Esophagus muscularis mucosa (tissue), 4 donors: Measurements from ENCODE around the gene NKX3-2. TPM values are rescaled to one million over a fixed set of nuclear protein-coding genes. Genes with fewer than 3 reads are reported as not detected.

Source experiments
- DNase-seq: peaks from one replicate; pipeline ENCODE4 v3.0.0-alpha.2; 2017; ENCODE audit errors: extremely low spot score
- H3K27ac ChIP-seq, 4 donors: fragments of 200-600 bp; sonication (generic); replicated peaks in 1 of 4; 1 replicate in 3 of 4; 2 replicates in 1 of 4; pipeline ENCODE4 v1.5.1; 2016 to 2019; ENCODE audit warnings: mild to moderate bottlenecking in 1 of 4
- H3K27me3 ChIP-seq, 4 donors: fragments of 200-600 bp; sonication (generic); one replicate each; pipeline versions ENCODE4 v1.5.1 to v1.6.0; 2016 to 2019
- H3K36me3 ChIP-seq, 4 donors: fragments of 200-600 bp; sonication (generic); one replicate each; pipeline ENCODE4 v1.5.1; 2016 to 2019
- H3K4me1 ChIP-seq, 4 donors: fragments of 200-600 bp; sonication (generic); one replicate each; pipeline ENCODE4 v1.5.1; 2016 to 2019
- H3K4me3 ChIP-seq, 4 donors: fragments of 200-600 bp; sonication (generic); 1 replicate in 2 of 4; 2 replicates in 2 of 4; pipeline ENCODE4 v1.5.1; 2016 to 2019; ENCODE audit warnings: mild to moderate bottlenecking in 4 of 4, moderate library complexity in 1 of 4
- H3K9me3 ChIP-seq, 4 donors: fragments of 200-600 bp; sonication (generic); 1 replicate in 3 of 4; 2 replicates in 1 of 4; pipeline ENCODE4 v1.5.1; 2016 to 2019
- CTCF ChIP-seq, 3 experiments: fragments of 200-600 bp in 2 of 3; fragments of 450-650 bp in 1 of 3; sonication (generic) in 2 of 3; IDR thresholded peaks; one replicate each; pipeline ENCODE4 v1.5.1; 2017 to 2019; ENCODE audit warnings: antibody characterized with exemption in 3 of 3, mild to moderate bottlenecking in 2 of 3, moderate library complexity in 1 of 3
- EP300 ChIP-seq: sonication (generic); formaldehyde crosslinking; IDR thresholded peaks from one replicate; pipeline ENCODE4 v1.6.1; 2017; ENCODE audit warnings: antibody characterized with exemption
- POLR2A ChIP-seq: fragments of 450-650 bp; IDR thresholded peaks from one replicate; pipeline ENCODE4 v1.6.1; 2017; ENCODE audit warnings: antibody characterized with exemption, moderate library complexity, mild to moderate bottlenecking, low read depth
- POLR2AphosphoS5 ChIP-seq, 2 donors: sonication (generic); formaldehyde crosslinking; IDR thresholded peaks; one replicate each; pipeline ENCODE4 v1.6.1; 2017; ENCODE audit warnings: antibody characterized with exemption in 2 of 2
- WGBS: methylation state at CpG from one replicate; pipeline ENCODE4 v1.1.5; 2018; 5-methylcytosine and 5-hydroxymethylcytosine counted together
- intact Hi-C: fragments of 100-400 bp; cut with DNase I; formaldehyde crosslinking; loops from one replicate; pipeline ENCODE4 v1.15.1; 2023
- total RNA-seq, 4 donors: library from RNA; depleted of rRNA; stranded (reverse); fragments of >200 nt; gene quantifications; one replicate each; pipeline versions ENCODE4 v1.1.0 to v1.2.1, GENCODE V29; 2016

The NKX3-2 gene
- total RNA-seq, 4 donors from 2014 or later: 1.2 to 7.0 (median 4.7) TPM

- Histone ChIP-seq H3K27me3 (peaks cover 0 to 6% (median 0%) of the 10 kb centered on the region in 4 donors), H3K4me1 (no peaks in the 10 kb centered on the region), H3K27ac (no peak overlapping the region), H3K9me3 (no peaks in the 10 kb centered on the region), H3K4me3 (no peak overlapping the region), H3K36me3 (no peaks in the 10 kb centered on the region)
- TF ChIP-seq POLR2A: no peak
- no peak for TF ChIP-seq EP300
- no peak for TF ChIP-seq POLR2AphosphoS5 (IDR thresholded peaks at IDR 0.05)
- no peak for TF ChIP-seq CTCF (IDR thresholded peaks at IDR 0.05)
- intact Hi-C loops: no loop called here
- 97% methylated on average over 5 of the region's 5 CpGs for WGBS
- no peak for DNase-seq
Measured at GRCh38 chr4:13504374-13504773, 39.9 kb downstream of the NKX3-2 start.

GRCh38 chr4:13498469-13498868, 45.8 kb downstream of the NKX3-2 start:
- TF ChIP-seq POLR2AphosphoS5 (IDR thresholded peaks at IDR 0.05) (no peak), CTCF (IDR thresholded peaks at IDR 0.05) (no peak), POLR2A (no peak)
- peaks cover 0 to 6% (median 0%) of the 10 kb centered on the region in 4 donors for H3K27me3 ChIP-seq
- H3K4me1 ChIP-seq: no peaks in the 10 kb centered on the region
- no peak for DNase-seq
- WGBS: 81% methylated on average over 1 of the region's 1 CpG
- intact Hi-C loops: no loop called here
- no peaks in the 10 kb centered on the region for H3K36me3 ChIP-seq
- no peak overlapping the region for H3K27ac ChIP-seq
- no peaks in the 10 kb centered on the region for H3K9me3 ChIP-seq
- no peak overlapping the region for H3K4me3 ChIP-seq

- Histone ChIP-seq H3K4me1 (no peaks in the 10 kb centered on the region), H3K9me3 (no peaks in the 10 kb centered on the region), H3K36me3 (no peaks in the 10 kb centered on the region), H3K27ac (no peak overlapping the region), H3K27me3 (peaks cover 0 to 6% (median 0%) of the 10 kb centered on the region in 4 donors), H3K4me3 (no peak overlapping the region)
- no peak for DNase-seq
- no peak for TF ChIP-seq POLR2AphosphoS5 (IDR thresholded peaks at IDR 0.05)
- WGBS: 57% methylated on average over 2 of the region's 2 CpGs
- intact Hi-C loops: no loop called here
Measured at GRCh38 chr4:13496605-13497004, 47.7 kb downstream of the NKX3-2 start.

GRCh38 chr4:13495753-13496152, 48.6 kb downstream of the NKX3-2 start:
- no peaks in the 10 kb centered on the region for H3K27me3 ChIP-seq
- WGBS: 80% methylated on average over 1 of the region's 1 CpG
- H3K4me3 ChIP-seq: no peak overlapping the region
- TF ChIP-seq CTCF (IDR thresholded peaks at IDR 0.05): no peak
- no peak for TF ChIP-seq POLR2A
- TF ChIP-seq POLR2AphosphoS5 (IDR thresholded peaks at IDR 0.05): no peak
- TF ChIP-seq EP300: no peak
- H3K27ac ChIP-seq: no peak overlapping the region
- DNase-seq: no peak
- no peaks in the 10 kb centered on the region for H3K4me1 ChIP-seq
- no peaks in the 10 kb centered on the region for H3K36me3 ChIP-seq
- intact Hi-C loops: no loop called here
- no peaks in the 10 kb centered on the region for H3K9me3 ChIP-seq

- H3K9me3 ChIP-seq: no peaks in the 10 kb centered on the region
- intact Hi-C loops: no loop called here
- no peaks in the 10 kb centered on the region for H3K4me1 ChIP-seq
- no peaks in the 10 kb centered on the region for H3K27me3 ChIP-seq
- no peak for DNase-seq
- no peak overlapping the region for H3K4me3 ChIP-seq
- H3K27ac ChIP-seq: no peak overlapping the region
- TF ChIP-seq POLR2A (no peak), CTCF (IDR thresholded peaks at IDR 0.05) (no peak), POLR2AphosphoS5 (IDR thresholded peaks at IDR 0.05) (no peak), EP300 (no peak)
- H3K36me3 ChIP-seq: no peaks in the 10 kb centered on the region
Measured at GRCh38 chr4:13493793-13494192, 50.5 kb downstream of the NKX3-2 start.
